Natural killer cell treated with Interleukin-12 subunit alpha and Interleukin-12 subunit beta and Interleukin-15 and Interleukin-18, amount 100 ng/mL, for 72 hours (primary cell): ENCODE data around the gene BOLA1. TPM values are rescaled to one million over a fixed set of nuclear protein-coding genes. Genes with fewer than 3 reads are reported as not detected.

Experiments used
- ATAC-seq, 2 donors: fragments of 150-1000 bp; cut with Tn5 transposase in 1 of 2; sonication (Bioruptor Pico), chemical (Tn5 transposase) in 1 of 2; 2 replicates each; pipeline ENCODE4 v1.10.0; 2021
- DNase-seq: peaks from one replicate; pipeline ENCODE4 v3.0.0; 2022; ENCODE audit warnings: low spot score
- H3K27ac Mint-ChIP-seq, 2 donors: 1 replicate in 1 of 2; 2 replicates in 1 of 2; pipeline ENCODE4 v1.8.0; 2022; ENCODE audit warnings: mixed read lengths in 2 of 2, mild to moderate bottlenecking in 1 of 2, moderate library complexity in 1 of 2
- H3K27me3 Mint-ChIP-seq, 2 donors: 1 replicate in 1 of 2; 2 replicates in 1 of 2; pipeline ENCODE4 v1.8.0; 2022; ENCODE audit warnings: mixed read lengths in 2 of 2
- H3K36me3 Mint-ChIP-seq: one replicate; pipeline ENCODE4 v1.8.0; 2022; ENCODE audit warnings: mixed read lengths
- H3K4me1 Mint-ChIP-seq, 2 donors: 1 replicate in 1 of 2; 2 replicates in 1 of 2; pipeline ENCODE4 v1.8.0; 2022; ENCODE audit warnings: low read depth in 2 of 2, mixed read lengths in 2 of 2, mild to moderate bottlenecking in 1 of 2
- H3K4me3 Mint-ChIP-seq: one replicate; pipeline ENCODE4 v1.8.0; 2022; ENCODE audit warnings: mixed read lengths
- H3K9me3 Mint-ChIP-seq: 2 replicates; pipeline ENCODE4 v1.8.0; 2022; ENCODE audit warnings: mixed read lengths
- total RNA-seq, 2 donors: library from RNA; stranded (reverse); gene quantifications; one replicate each; pipeline ENCODE4 v1.2.3, GENCODE V29; 2022

BOLA1 gene
- total RNA-seq, 2 donors from 2014 or later: 13.9 to 16.2 TPM

DNA sequence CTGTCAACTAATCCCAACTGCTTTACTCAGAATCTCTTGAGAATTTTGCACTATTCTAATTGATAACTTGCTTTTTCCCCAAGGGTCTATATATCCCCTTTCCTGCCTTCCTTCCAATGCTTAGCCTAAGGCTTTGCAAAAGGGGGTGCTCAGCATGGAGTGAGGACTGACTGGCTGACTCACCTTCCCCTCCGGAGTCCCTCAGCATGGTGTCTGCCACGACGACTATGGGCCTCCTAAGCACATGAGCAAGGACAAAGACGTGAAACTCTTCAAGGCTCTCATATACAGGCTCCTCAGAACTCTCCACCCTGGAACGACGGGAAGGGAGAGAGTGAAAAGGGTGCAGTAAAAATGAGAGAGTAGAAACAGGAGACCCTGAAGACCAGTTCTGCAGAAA is 50.5 kb downstream of the BOLA1 start:
- Mint-ChIP-seq H3K36me3 (peaks cover 9% of the 10 kb centered on the region), H3K9me3 (no peaks in the 10 kb centered on the region), H3K27ac (no peak overlapping the region), H3K27me3 (no peaks in the 10 kb centered on the region), H3K4me3 (no peak overlapping the region), H3K4me1 (no peaks in the 10 kb centered on the region)
- ATAC-seq (no peak), DNase-seq (no peak)

Other genes with a start within 250 kb of the BOLA1 start
- gene FCGR1A, start 116.9 kb upstream of the BOLA1 start, total RNA-seq: 1 to 10 TPM in 1 of 2 donors, under 1 TPM in 1; 0.93 to 1.3 TPM
- gene SV2A, start 18.3 kb downstream of the BOLA1 start, total RNA-seq: 1 to 10 TPM; 1.4 to 7.4 TPM
- gene SF3B4, start 28.2 kb downstream of the BOLA1 start, total RNA-seq: 100 to 1,000 TPM in 1 of 2 donors, 10 to 100 TPM in 1; 85.2 to 118 TPM
- gene MTMR11, start 37.3 kb downstream of the BOLA1 start, total RNA-seq: 1 to 10 TPM; 2.6 to 5.6 TPM
- 10 to 100 TPM; 18.9 to 26.4 TPM for gene OTUD7B, start 111.2 kb downstream of the BOLA1 start, total RNA-seq
- gene VPS45, start 168.2 kb downstream of the BOLA1 start, total RNA-seq: 10 to 100 TPM; 34.1 to 40.4 TPM